HG03175 (cell line): ENCODE measurements around the gene CADPS2.

Experiments used
- ATAC-seq: cut with Tn5 transposase; IDR thresholded peaks from one replicate; pipeline ENCODE4 v1.9.1; 2021; ENCODE audit warnings: mild to moderate bottlenecking, moderate library complexity; ENCODE audit not compliant: unreplicated experiment

The CADPS2 gene

DNA sequence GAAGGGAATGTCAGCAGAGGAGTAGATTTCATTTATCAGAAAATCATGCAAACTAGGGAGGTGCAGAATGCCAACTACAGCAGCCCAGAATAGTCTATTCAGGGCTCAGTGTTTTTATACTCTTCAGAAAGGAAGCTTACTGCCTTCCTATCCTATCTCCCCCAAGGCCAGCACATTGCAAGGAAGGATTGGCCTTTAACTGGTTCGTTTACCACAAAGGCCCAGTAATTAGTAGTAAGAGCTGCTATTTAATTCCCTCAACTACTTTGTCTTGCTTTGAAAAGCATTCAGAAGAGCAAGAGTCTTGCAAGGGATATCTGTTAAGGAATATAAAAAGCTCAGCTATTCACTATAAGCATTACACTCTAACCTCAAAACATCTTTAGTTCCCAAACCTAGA, 97.1 kb downstream of the CADPS2 start:
- ATAC-seq = no peak

DNA sequence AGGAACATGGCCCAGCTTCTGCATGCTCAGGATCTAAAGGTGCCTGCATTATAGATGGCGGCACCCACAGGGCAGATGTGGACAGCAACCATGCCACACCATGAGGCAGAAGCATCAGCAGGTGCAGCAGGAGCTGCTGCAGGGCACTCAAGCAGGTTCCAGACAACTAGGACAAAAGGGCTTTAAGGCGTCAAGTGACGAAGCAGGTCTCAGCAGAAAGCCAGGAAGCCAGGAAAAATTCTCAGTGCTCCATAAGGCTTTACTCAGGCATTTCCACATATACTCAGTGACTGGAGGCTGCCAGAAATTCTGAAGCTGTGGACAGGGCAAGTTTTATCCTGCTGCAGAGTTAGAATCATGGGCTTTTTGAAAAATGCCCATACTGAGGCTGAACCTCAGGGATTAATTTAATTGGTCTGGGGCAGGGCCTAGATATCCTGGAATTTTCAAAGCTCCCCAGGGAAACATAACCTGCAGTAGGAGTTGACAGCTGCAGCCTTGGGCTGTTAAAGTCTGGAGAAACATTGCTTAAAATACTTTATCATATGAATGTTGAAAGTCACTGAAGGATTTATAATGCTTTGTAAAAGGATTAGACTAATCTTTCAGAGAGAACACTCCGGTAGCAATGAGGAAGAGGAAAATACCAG, 115.4 kb downstream of the CADPS2 start:
- ATAC-seq = no peak

DNA sequence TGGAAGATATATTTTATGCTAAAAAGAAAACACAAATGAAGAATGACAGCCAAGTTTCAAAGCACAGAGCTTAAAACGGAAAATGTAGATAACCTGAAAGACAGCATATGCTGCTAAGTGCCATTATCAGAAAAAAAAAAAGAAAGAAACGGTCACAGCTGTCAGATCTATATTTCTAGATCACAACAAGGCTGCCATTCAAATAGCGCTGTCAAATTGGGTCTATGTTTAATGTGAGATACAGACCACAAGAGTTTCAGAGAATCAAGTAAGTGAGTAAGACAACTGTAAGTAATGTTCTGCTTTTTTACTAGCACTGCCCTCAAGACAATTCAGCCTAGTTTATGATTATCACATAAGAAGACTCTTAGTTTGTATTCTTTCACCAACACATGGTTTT, 117.4 kb downstream of the CADPS2 start:
- ATAC-seq = no peak

- no peak for ATAC-seq
Measured at GRCh38 chr7:122767339-122767738, 118.9 kb downstream of the CADPS2 start.

- ATAC-seq = no peak
Measured at GRCh38 chr7:122766593-122766992, 119.7 kb downstream of the CADPS2 start.

GRCh38 chr7:122764902-122765301, 121.4 kb downstream of the CADPS2 start:
- no peak for ATAC-seq

DNA sequence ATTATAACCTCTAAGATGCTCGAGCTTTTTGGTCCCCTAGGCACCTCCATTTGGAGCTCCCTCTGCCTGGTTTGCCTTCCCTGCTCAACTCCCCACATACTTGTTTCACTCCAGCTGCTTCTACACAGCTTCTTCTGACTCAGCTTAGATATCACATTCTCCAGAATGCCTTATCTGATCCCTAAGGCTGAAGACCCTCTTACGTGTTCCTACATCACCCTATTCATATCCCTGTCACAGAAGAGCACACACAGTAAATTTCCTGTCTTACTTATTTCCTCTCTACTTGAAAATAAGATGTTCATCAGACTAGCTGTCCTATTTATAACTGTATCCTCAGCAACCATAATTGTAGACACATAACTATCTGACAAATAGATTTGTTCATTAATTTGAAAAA, 122.2 kb downstream of the CADPS2 start:
- ATAC-seq = no peak

DNA sequence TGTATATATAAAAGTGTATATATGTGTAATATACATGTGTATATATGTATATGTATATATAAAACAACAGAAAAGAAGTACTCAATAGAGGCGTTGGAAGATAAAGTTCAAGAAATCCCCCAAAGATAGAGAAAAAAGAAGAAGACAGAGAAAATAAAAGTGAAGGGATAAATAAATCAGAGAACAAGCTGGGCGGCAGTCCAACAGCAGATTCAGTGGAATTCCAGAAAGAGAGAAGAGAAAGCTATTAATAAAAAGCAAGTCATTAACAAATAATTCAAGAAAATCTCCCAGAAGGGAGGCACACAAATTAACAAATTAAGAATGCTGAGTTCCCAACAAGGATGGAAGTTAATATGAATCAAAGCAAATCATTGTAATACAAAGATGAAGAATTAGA, 124.2 kb downstream of the CADPS2 start:
- no peak for ATAC-seq

DNA sequence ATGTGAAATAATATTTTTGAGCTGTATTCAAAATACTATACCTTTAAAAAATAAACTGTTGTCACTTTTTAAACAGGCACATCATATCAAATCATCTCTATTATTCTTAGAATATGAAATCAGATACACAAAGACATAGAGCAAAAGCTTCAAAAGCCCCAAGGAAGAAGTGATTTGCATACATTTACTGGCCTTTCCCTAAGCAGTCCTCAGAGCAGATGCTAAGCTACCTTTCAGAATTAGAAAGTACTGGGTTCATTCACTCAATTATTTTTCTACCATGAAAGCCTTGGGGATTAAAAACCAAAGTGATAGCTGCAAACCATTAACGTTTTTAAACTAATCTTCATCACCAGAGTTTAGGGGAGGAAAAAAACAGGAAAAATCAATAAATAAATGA, 127.8 kb downstream of the CADPS2 start:
- ATAC-seq = no peak

DNA sequence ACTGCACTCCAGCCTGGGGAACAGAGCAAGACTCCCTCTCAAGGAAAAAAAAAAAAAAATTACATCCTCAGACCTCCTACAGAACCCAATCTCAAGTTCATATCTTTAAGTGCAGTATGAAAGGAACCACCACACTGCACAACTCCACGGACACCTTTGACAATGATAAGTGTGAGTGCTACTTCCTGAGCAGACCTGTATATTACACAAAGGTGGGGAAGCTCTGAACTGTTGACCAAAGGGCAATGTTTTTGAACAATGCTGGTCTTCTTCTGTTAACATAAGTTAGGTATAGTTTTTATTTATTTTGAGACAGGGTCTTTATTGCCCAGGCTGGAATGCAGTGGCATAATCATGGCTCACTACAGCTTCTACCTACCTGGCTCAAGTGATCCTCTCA, 129.4 kb downstream of the CADPS2 start:
- ATAC-seq = no peak

- ATAC-seq = no peak
Measured at GRCh38 chr7:122755696-122756095, 130.6 kb downstream of the CADPS2 start.

DNA sequence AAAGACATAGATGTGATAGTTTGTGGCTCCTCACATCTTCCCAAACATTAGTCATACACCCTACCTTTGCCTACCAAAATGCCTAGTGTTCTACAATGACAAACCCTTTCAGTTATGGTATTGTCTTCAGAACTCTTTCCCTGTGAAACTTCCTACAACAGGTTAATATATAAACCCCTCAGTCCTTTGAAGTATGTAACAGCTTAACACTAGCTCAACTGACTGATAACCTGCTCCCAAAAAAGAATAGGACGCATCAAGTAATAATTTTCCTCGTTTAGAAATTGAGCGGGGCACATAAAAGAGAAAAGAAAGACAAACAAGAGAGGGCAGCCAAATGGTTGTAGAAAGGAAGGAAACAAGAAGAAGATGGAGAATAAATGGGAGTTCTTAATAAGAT, 133.7 kb downstream of the CADPS2 start:
- no peak for ATAC-seq

DNA sequence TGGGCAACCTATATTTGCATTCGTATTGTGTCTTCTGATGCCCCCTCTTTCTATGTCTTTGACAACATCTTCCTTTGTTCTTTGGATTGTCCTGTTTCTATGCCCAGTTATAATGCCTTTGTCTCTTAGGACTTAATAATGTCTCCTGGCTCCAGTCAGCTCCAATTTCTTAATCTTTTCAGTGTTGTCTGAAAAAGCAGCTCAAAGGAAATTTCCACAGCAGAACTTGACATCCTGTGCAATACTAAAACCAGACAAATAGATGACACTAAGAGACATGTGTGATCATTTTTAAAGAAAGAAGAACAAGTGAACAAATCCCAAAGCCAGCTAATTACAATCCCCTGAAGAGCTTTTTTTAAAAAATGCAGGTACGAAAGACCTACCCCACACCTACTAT, 135.9 kb downstream of the CADPS2 start:
- ATAC-seq = no peak

DNA sequence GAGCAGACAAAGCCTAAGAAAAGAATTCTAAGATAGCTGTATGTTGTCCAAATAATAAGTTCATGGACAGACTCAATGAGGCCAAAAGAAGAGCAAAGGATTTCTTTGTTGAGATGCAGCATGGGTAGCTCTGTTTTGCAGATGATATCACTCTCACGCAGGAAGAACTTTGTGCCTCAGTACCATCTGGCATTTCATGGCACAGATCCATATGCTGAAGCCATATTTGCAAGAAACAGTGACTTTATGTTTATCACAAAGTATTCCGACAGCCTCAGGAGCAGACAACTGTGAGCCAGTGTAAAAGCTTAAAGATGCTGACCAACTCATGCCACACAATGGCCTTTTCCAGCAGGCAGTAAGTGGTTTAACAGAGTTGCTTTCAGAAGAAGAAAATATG, 138.1 kb downstream of the CADPS2 start:
- ATAC-seq = no peak

DNA sequence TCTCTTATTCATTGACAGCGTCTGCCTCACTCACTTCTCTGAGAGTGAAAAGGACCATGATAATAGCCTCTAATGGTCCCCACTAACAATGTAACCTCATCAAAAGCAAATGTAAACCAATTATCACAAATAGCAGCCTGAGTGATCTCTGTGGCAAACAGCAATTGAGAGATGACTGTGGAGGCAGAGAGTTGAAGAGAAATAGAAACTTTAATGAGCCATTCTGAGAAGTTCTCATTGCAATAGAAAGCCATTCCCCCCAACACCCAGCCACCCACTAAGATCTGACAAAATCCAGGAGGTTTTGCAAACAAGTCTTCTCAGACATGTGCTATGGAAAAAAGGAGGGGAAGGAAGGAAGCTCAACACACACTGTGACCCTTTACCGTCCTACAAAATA, 139.3 kb downstream of the CADPS2 start:
- no peak for ATAC-seq

- no peak for ATAC-seq
Measured at GRCh38 chr7:122743211-122743610, 143.0 kb downstream of the CADPS2 start.

DNA sequence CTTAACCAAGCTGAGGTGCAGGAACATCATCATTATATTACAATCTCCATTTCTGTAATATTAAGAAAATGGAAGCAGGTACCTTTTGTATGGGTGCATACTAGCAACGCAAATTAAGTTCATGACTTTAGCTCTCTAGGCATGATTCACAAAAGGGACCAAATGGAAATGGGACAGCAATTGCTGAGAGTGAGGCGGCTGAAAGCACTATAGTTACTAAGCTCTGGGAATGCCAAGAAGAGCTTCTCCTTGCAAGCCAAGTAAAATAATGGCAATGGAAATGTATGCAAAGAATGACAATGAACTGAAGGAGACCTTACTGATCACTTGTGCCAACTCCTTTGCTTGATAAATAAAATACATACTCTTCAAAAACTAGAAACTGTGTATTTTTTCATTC, 147.3 kb downstream of the CADPS2 start:
- ATAC-seq = no peak

DNA sequence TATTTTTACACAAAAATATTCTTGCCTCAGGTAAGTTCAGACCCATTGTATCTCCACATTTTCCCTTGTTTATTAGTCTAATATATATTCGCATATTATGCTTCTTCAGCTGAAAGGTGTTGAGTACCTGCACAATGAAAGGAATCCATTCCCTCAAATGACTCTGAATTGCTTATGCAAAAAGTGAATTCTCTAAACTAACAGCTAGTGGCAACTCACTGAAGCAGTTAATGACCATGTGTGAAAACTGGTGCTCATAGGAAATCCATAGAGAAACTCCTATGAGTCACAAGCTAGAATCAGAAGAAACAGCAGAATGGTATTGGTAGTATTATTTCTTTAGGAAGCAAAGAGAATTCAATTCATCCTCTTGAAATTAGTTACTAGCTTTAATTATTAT, 150.1 kb downstream of the CADPS2 start:
- ATAC-seq = no peak

DNA sequence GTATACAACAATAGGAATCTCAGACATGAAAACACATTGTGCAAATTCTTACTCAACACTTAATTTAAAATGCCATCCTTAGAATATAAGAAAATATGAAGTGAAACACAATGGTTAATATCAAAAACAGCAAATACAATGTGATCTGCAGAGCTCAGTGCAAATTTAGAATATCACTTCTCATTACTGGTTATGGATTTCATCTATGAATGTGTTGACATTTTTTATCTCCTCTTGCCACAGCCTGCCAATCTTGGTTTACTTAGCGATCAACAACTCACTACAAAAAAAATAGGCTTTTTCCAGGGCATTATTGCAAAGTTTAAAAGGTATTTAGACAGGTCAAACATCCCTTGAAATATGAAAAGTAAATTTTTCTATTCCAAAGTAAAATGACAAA, 158.5 kb downstream of the CADPS2 start:
- no peak for ATAC-seq

- no peak for ATAC-seq
Measured at GRCh38 chr7:122727354-122727753, 158.9 kb downstream of the CADPS2 start.

DNA sequence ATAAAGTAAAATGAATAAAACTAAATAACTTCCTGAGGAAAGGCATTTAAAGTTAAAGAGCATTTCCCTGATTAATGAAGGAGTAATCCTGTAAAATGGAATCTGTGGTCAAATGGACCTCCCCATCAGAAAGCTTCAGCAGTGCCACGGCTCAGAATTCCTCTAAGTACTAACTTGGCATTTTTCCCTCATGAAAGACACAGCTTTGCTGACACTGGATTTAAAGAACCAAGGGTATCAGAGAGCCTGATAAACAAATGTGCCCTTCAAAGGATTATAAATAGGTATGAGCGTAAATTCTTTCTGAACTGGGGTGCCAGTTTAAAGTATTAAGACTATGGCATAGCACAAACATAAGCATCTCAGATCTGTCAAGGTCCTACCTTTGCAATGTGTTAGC, 159.4 kb downstream of the CADPS2 start:
- no peak for ATAC-seq

DNA sequence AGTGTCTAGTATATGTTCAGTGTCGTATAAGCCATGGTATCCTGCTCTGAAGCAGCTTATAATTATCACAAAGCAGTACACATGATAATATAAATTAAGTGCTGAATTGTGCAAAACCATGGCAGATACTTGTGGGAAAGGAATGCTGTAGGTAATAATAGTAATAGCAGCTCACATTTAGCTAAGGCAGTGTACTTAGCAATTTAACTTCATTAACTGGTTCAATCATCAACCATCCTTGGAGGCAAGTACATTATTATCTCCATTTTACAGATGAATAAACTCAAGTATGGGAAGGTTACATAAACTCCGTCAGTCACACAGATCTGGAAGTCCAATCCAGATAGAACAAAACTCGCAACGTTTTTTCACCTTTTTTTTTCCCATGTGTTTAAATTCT, 161.9 kb downstream of the CADPS2 start:
- ATAC-seq = no peak

GRCh38 chr7:122719010-122719578, 167.2 kb downstream of the CADPS2 start:
- no peak for ATAC-seq
